HL-60/S4 treated with retinoic acid at 250 ng/mL for 4 days and 3 days (cell line): Measurements from ENCODE around the gene TTLL11.

Source experiments
- in situ Hi-C: fragments of 300-500 bp; cut with MboI; formaldehyde crosslinking; loops from 2 replicates; pipeline ENCODE4 v1.7.0; 2022; ENCODE audit warnings: low sequenced_read_pairs

TTLL11 gene

DNA sequence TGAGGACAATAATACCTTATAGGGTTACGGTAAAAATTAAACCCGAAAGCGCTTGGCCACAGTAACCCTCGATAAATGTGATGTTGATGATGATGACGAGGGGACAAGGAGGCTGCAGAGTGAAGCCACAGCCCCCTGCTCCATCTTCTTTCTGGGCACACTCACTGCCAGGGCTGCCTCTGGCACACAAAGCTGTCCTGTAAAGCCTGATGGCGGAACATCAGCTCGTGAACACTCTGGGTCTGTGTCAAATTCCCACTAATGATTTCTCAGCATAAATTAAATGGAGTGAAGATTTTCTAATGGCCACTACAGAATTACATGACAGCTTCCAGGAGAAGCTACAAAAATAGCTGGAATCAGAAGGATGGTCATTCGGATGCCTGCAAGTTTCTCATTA lies 142.2 kb downstream of the TTLL11 start:
- in situ Hi-C loops, result no loop called here

DNA sequence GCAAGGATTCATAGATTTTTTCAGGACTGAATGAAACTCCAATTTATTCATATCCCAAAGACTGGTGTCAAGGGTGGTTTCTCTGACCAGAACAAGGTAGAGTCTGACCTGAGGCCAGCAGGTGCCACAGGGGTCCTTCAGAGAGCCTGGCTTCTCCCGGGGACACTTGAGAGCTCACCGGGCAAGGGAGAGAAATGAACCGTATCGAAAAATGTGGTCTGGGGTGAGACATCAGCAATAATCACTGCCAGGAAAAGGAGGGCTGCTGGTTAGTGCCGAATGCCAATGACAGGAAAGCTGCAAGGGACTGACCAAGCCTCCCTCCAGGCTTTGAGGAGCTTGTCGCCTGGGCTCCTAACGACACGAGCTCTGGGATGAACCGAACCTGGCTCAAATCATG lies 142.7 kb downstream of the TTLL11 start:
- in situ Hi-C loops, result no loop called here

DNA sequence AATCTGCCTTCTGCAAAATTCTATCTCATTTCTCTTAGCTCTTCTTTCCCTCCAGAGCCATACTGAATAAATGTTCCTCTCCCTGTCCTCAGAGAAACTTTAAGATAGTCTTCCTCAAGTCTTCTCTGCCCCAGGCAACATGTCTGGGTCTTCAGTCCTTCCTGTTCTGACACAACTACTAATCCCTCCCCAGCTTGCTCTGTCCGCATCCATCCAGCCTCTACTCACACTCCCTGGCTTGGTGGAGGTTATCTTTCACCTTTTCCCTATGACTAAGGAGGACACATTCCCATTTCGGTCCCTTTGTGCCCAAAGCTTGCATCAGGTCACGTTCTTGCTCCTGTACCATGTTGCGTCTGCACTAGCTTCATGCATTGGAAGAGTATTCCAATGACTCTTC lies 143.3 kb downstream of the TTLL11 start:
- in situ Hi-C loops, result no loop called here

DNA sequence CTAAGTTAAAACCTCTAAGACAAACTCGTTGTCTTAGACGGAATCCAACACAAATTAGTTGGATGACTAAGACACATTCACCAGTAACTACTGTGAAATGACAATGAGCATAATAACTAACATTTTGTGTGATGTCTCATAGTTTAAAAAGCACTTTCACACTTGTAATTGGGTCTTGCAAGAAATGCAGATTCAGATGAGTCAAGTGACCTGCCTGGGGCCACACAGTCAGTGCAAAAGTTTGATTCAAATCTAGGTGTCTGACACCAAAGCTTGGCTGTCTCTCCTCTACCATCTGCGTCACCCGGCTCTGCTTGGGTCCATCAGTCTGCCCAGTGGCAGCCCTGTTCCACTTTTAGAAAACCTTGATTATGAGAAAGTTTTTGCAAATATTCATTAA lies 143.7 kb downstream of the TTLL11 start:
- in situ Hi-C loops, result no loop called here

DNA sequence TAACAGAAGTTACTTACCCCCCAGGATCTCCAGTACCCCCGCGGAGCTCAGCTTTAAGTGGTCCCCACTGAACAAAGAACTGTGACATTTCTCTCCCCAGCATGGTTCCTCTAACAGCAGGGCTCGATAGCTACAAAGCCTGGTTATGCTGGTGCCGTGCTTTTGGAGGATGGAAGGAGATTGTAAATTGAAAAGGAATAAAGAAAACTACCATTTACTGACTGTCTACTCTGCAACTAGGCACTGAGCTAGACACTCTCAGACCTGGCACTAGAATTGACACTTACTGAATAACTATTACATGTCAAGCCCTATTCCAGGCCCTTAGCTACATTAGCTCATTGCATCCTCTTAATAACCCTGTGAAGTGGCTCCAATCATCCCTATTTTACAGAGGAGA lies 145.3 kb downstream of the TTLL11 start:
- in situ Hi-C loops, result no loop called here

DNA sequence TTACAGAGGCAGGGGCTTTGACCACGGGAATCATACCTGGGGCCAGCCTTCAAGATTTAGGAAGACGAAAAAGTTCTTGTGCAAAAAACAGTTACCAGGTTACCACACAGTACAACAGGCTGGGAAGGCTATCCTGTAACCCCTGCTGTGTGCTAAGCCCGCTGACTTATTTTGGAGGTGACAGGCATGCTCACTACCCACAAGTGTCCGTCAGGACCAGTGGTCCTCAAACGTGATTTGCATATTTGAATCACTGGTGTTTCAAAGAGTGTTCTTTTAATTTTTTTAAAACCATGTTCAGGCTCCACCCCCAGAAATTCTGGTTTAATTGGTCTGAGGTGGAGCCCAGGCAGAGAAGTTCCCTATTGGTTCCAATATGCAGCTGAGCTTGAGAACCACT lies 146.6 kb downstream of the TTLL11 start:
- in situ Hi-C loops, result no loop called here

DNA sequence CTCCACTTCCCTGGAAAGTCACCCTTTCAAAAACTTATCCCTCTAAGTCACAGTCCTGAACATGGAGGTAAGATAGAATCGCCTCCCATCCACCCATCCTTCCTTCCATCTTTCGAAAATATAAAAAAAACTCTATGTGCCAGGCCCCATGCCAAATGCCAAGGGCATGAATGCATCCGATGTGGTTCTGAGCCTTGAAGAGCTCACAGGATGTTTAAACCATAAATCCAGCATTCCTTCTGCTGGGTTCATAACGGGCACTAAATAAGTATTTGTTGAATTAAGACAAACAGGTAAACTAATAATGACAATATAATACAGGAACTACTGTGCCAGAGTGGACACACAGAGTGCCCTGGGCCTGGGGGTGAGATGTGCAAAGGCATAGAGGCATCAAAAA lies 147.3 kb downstream of the TTLL11 start:
- in situ Hi-C loops, result no loop called here

DNA sequence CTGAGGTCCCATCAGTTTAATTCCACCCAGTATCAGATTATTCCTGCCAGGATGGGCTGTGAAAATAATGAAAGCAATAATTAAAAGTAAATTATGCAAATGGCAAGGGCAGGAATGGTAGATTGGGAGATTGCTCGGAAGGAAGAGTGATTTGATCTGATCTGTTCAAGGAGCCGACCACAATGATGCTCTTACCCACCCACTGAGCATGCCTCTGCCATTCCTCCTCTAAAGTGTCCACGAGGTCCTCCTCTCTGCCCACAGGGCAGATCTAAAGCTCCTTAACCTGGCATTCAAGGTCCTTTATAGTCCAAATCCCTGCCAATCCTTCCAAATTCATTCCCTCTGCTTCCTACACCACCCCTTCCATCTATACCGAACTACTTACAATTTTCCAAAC lies 147.8 kb downstream of the TTLL11 start:
- in situ Hi-C loops, result no loop called here

DNA sequence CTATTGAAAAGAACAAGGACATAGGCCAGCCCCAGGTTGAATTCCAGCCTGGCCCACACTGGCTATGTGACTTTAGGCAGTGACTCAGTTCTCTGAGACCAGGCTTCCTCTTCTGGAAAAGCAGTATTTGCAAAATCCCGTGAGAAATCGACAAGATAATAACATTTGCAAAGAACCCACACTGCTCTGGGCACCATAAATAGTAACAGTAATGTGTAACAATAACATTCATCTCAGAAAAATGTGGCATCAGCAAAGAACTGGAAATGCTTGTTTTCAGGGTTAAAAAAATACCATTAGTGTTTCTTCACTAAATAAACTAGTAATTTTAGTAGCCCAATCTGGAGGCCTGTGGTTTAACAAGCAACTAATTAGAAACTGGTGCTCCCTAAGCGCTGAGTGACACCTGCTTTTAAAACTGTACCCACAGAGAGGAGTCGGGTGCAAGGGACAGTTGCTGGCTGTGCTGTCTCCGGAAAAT lies 148.4 kb downstream of the TTLL11 start:
- in situ Hi-C loops, result no loop called here

DNA sequence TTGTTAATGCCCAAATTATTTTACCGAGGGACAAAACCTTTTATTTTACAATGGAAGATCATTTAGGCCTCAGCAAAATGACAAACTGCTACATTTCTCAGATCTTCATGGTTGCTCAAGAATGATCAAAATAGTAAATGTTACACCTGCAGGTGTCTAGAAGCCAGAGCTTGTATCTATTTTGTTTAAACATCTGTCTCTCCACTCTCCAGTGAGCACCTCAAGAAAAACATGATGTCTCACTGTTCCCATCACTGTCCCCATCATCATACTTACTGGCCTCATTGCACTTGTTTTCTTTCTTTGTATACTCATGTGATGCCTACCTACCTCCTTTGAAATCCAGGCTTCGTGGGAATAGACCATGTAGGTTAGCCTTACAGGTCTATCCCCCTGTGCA lies 149.6 kb downstream of the TTLL11 start:
- in situ Hi-C loops, result no loop called here

DNA sequence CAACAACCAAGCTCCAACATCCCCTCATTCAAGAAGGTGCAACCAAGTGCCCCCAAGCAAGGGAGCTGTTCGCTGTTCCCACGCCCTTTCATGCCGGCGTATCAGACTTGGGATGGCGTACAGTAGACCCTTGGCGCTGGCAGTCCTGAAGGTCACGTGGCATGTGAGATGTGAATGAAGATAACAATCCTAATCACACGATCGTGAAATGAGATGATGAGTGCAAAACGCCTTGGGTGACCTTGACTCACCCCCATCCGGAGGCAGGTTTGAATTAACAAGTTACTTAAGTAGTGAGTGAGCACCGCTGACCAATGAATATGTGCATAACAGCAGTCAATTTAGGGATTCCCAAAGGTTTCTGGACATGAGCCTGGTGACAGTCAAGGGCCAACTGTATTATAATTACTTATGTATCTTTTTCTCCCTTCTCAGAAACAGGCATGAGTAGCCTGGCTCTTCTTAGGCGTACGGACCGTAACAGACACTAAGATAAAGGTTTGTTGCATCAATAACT lies 150.2 kb downstream of the TTLL11 start:
- in situ Hi-C loops, result no loop called here

DNA sequence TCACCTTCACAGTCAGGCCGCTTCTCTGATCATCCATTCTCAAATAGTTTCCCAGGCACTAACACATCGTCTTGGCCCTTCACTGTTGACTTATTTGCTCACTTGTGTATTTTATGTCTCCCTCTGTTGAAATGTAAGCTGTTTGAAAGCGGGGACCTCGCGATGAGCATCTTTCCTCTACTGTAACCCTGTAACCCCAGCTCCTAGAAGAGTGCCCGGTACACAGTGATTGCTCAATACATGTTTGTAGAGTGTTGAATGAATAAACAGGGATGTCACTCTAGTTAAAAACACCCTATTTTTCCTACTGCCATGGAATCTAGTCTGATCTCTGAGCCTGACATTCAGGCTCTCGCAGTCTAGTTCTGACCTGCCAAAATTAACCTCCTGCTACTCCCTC lies 150.8 kb downstream of the TTLL11 start:
- in situ Hi-C loops, result no loop called here

DNA sequence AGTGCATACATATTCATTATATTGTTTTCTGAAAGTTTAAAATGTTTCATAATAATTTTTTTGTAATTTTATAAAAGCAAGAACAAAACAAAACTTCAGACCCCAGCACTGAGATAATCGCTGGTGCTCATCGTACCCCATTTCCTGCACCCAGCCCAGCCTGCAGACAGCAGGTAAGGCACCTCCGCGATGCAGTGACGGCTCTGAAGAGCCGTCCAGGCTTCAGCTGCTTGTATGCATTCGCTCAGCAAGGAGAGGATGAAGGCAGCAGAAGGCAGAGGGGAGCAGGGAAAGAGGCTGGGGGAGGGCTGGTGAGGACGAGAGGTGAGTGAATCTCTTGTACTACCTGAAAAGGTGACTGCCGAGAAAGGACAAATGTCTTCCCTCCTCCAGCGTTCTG lies 153.5 kb downstream of the TTLL11 start:
- in situ Hi-C loops, result no loop called here

DNA sequence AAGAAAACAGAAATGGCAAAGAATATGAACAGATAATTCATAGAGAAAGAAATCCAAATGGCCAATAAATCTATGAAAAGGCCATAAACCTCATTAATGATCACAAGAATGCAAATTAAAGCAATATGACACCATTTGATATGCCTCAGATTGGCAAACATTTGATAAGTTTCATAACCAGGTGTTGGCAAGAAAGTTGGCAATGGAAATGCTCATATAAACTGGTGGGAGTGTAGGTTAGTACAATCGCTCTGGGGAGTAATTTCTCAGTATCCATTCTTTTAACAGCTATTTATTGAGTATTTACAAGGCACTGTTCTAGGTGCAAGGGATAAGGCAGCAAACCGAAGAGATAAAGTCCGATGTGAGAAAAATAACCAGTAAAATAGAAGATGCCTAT lies 154.5 kb downstream of the TTLL11 start:
- in situ Hi-C loops, result no loop called here

DNA sequence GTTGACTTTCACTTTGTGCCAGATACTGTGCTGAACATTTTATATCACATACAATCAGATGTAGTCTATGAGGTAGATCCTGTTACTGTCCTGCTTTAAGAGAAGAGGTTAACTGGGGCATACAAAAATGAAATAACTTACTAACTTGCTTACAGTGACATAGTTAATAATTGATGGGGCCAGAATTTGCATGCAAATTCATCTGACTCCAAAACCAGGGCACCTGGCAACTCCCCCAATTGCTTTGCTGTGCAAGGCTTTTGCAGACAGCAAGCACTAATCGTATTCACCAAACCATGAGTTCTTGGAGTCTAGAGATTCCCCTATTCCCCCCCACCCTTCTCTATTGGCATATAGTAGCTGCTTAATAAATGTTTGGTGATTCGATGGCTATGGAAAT lies 155.9 kb downstream of the TTLL11 start:
- in situ Hi-C loops, result no loop called here

DNA sequence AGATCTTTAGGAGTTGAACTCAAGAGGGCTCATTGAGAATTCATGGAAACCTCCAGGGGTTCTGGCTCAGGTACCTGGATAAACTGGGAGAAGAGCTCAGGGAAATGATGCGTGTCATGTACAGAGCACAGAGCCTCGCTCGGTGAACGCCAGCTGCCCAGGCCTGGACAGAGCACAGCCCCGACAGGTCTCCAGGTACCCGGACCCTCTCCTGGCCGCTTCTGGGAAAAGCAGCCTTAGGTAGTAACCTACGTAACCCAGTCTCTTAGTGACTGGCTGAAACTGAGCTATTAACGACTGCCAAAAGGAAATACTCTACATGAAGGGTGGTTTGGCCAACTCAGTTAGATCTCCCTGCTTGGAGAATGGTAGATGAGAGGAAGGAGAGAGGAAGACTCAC lies 157.4 kb downstream of the TTLL11 start:
- in situ Hi-C loops, result no loop called here

DNA sequence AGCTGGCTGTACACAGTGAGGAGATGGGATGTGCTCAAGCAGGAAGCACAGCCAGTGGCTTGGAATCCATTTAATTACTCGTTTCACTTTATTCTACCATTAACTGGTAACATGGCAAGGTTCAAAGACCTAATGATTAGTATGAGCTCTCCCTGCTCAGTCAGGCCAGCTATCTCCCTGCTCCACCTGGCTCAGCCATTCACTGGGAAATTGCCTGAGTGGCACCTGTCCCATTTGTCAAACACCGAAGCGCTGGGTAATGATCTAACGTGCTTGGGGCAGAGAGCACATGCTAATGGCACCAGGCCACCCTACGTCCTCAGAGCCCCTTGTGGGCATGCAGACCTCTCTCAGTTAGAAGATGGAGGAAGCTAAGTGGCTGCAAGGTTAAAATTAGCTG lies 162.2 kb downstream of the TTLL11 start:
- in situ Hi-C loops, result no loop called here

DNA sequence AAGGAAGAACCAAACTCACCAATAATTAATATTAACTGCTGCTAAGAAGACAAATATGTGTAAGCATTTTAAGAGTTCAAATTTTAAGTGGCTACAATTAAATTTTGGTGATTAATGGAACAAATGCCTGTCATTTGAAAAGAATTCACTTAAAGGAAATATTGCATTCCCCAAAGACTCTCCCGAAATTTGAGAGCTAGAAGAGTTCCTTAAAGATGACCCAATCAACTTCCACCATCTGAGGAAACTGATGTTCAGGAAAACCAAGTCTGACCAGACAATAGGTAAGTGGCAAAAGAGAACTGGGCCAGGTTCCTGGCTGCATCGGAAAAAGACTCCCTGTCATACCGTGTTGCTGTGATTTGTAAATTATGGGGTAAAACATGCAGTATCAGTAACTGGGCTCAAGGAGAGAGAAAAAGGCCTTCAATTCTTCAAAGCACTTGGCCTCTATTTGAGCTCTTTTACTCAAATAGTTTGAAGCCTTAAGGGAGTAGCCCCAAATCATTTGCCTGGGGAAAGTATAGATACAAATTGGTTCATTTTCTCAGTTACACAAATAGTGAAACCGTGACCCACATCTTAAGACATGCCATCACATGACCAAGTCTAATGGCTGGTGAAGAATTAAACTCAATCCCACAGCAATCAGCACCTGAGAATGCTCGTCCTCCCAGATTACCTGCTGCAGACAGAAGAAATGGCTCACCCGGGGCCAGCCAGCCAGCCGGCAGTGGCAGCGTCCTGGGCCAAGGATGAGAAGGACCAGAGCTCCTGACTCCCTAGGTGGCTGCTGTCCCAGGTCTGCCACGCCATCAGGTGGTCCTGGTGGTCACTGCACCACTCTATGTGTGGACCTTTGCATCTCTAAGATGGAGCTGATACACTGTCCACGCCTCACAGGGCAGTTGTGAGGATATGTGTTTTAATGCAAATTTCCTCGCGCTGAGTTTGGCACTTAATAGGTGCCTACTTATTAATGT lies 162.9 kb downstream of the TTLL11 start:
- in situ Hi-C loops, result no loop called here

DNA sequence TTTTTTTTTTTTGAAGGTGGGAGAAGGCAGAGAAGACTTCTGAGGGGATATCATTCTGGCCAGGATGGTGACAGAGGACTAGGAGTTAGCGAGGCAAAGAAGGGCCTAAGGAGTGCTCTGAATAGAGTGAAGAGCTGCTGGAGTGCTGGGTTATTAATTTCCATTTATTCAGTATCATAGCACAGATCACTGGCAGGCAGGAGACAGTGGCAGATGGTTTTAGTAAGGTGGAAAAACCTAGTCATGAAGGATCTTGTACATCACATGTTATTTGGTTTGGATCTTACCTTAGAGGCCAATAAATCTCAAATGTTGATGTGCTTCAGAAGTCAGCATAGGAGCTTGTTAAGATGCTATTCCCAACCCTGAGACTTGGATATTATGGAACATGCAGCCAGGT lies 165.5 kb downstream of the TTLL11 start:
- in situ Hi-C loops, result no loop called here

DNA sequence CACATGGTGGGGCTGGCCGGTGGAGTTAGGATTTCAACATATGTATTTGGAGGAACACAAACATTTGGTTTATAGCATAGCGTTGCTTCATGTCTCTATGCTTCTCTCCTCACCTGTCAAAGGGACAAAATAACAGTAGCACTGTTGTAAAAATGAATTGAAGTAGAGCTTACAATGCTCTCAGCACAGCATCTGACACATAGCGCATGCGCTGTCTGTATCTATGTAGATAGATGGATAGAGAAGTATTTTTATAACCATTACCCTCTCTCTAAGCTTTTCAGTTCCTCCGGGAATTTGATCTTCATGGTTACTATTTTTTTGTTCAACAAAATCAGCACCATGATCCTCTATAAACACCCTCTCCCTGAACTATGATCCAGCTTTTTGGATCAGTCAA lies 166.0 kb downstream of the TTLL11 start:
- in situ Hi-C loops, result no loop called here

DNA sequence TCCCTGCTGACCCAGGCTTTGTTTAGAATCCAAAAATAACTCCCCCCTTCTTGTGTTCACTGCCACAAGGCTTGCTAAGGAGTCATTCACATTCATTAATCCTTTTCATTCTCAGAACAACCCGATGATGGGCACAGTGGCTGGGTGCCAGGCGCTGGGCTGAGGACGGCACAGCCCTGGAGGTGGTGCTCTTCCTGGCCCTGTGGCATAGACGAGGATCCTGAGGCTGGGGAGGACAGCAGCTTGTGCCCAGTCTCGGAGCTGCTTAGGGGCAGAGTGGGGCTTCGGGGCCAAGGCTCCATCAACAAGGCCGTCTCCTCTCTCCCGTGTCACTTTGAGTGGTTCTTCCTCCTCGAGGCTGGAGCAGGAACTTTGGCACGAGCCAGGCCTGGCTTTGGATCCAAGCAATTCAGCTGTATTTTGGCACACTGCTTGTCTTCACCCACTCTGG lies 166.7 kb downstream of the TTLL11 start:
- in situ Hi-C loops, result no loop called here

DNA sequence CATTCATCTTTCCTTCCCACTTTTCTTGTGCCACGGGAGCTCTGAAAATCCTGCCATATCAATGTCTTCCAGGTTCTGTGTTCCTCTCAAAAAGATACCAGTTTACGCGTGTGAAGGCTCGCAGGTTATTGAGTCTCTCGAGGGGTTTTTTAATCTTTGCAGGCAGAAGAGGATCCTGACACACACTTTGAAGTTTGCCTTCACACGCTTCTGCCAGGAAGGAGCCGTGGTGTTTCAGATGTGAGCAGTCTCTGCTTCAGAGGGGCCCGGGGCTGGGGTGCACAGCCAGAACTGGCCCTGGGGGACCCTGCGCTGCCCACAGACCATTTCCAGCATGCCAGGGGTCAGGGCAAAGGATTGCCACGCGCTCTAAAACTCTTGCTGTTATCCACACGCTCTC lies 167.2 kb downstream of the TTLL11 start:
- in situ Hi-C loops, result no loop called here
